Fibroblast of mammary gland (primary cell): ENCODE measurements around the gene UTP11.
"Not testable (repeated sequence)": the region's sequence is repeated elsewhere in the genome, so short reads cannot be mapped to it uniquely, and the experiment has no call there.

Experiments used
- DNase-seq: peaks from one replicate; pipeline ENCODE4 v3.0.0-alpha.2; 2010; ENCODE audit warnings: low read depth
- H3K4me3 ChIP-seq: 2 replicates; pipeline ENCODE4 v1.5.1; 2011; ENCODE audit warnings: low read depth, mild to moderate bottlenecking, low read length, moderate library complexity; ENCODE audit not compliant: control insufficient read depth
- CTCF ChIP-seq: conservative IDR thresholded peaks from 2 replicates; pipeline ENCODE4 v1.5.1; 2011; ENCODE audit warnings: low read depth, low read length, inconsistent platforms; ENCODE audit not compliant: control insufficient read depth, insufficient read depth

Gene UTP11

GRCh38 chr1:38012363-38013226 is at the start of gene UTP11:
UTP11 (plus strand) TSS chr1:38012734; CDS start chr1:38012803, 69 bp downstream.
- H3K4me3 ChIP-seq: peak within 1 kb of the TSS; percentile 97
- TF ChIP-seq CTCF: no peak
- DNase-seq: peak; percentile 100

GRCh38 chr1:37964106-37964505 is 48.4 kb upstream of the UTP11 start:
- not testable (repeated sequence) for DNase-seq, H3K4me3 ChIP-seq

- DNase-seq: no peak
- H3K4me3 ChIP-seq: no peak overlapping the region
- no peak for TF ChIP-seq CTCF
Measured at GRCh38 chr1:37965301-37965700, 47.2 kb upstream of the UTP11 start.

GRCh38 chr1:37973684-37974083 is 38.9 kb upstream of the UTP11 start:
- not testable (repeated sequence) for DNase-seq, H3K4me3 ChIP-seq

- DNase-seq: no peak
- no peak for TF ChIP-seq CTCF
- no peak overlapping the region for H3K4me3 ChIP-seq
Measured at GRCh38 chr1:37974567-37974966, 38.0 kb upstream of the UTP11 start.

- TF ChIP-seq CTCF: peak; percentile 61
- DNase-seq: peak; percentile 66
- H3K4me3 ChIP-seq: not testable (repeated sequence)
Measured at GRCh38 chr1:37975083-37975482, 37.5 kb upstream of the UTP11 start.

GRCh38 chr1:37978541-37978940 is 34.0 kb upstream of the UTP11 start:
- DNase-seq: no peak
- no peak for TF ChIP-seq CTCF
- no peak overlapping the region for H3K4me3 ChIP-seq

GRCh38 chr1:37983546-37983945 is 29.0 kb upstream of the UTP11 start:
- TF ChIP-seq CTCF: no peak
- DNase-seq: no peak
- H3K4me3 ChIP-seq: no peak overlapping the region
